IMR-90 (cell line): ENCODE results near the gene DND1. TPM values are rescaled to one million over a fixed set of nuclear protein-coding genes. Genes with fewer than 3 reads are reported as not detected.

Source experiments
- ATAC-seq: fragments of 200-7000 bp; cut with Tn5 transposase; 2 replicates; pipeline ENCODE4 v1.9.1; 2020; ENCODE audit warnings: low read depth, mild to moderate bottlenecking, moderate library complexity
- BruUV-seq: library from RNA; stranded (reverse); fragments of 400-500 nt; replicated peaks from 2 replicates; lab custom pipeline; 2021; lab: Mats Ljungman, UMichigan
- CTCF ChIA-PET: fragments of 300-600 bp; formaldehyde crosslinking; extraction: SDS; loops from one replicate; lab custom pipeline; 2021; ENCODE audit warnings: antibody characterized with exemption; lab: Yijun Ruan, JAX
- POLR2A ChIA-PET: fragments of 300-600 bp; sonication (Branson Sonifier 250); formaldehyde crosslinking; loops from one replicate; lab custom pipeline; 2022; ENCODE audit warnings: antibody characterized with exemption; ENCODE audit not compliant: unreplicated experiment; lab: Charles Lee
- DNase-seq: peaks from one replicate; pipeline ENCODE4 v3.0.0; 2013
- H2AFZ ChIP-seq: replicated peaks from 2 replicates; pipeline ENCODE3; 2013; ENCODE audit warnings: low read length, mild to moderate bottlenecking; ENCODE audit not compliant: poor library complexity
- H2AK5ac ChIP-seq: 2 replicates; pipeline ENCODE4 v1.6.1; 2013; ENCODE audit warnings: low read depth, low read length, inconsistent platforms
- H2AK9ac ChIP-seq: replicated peaks from 2 replicates; pipeline ENCODE3; 2013; ENCODE audit warnings: mild to moderate bottlenecking, low read depth, low read length, moderate library complexity; ENCODE audit not compliant: poor library complexity
- H2BK120ac ChIP-seq: 2 replicates; pipeline ENCODE4 v1.6.1; 2013; ENCODE audit warnings: low read depth, low read length, inconsistent platforms
- H2BK15ac ChIP-seq: 3 replicates; pipeline ENCODE4 v1.6.1; 2013; ENCODE audit warnings: low read depth, low read length, inconsistent platforms
- H2BK20ac ChIP-seq: 2 replicates; pipeline ENCODE4 v1.6.1; 2013; ENCODE audit warnings: low read depth, mild to moderate bottlenecking, inconsistent platforms, low read length, moderate library complexity
- H2BK5ac ChIP-seq: 2 replicates; pipeline ENCODE4 v1.6.1; 2013; ENCODE audit warnings: mild to moderate bottlenecking, low read depth, low read length, inconsistent platforms; ENCODE audit not compliant: poor library complexity, severe bottlenecking
- H3K14ac ChIP-seq: replicated peaks from 2 replicates; pipeline ENCODE4 v1.6.1; 2013; ENCODE audit warnings: low read depth, low read length, inconsistent platforms
- H3K18ac ChIP-seq: 2 replicates; pipeline ENCODE4 v1.6.1; 2013; ENCODE audit warnings: low read depth, low read length, control low read depth
- H3K23ac ChIP-seq: 2 replicates; pipeline ENCODE4 v1.6.1; 2013; ENCODE audit warnings: low read depth, low read length, inconsistent platforms
- H3K27ac ChIP-seq: 2 replicates; pipeline ENCODE4 v1.5.1; 2013; ENCODE audit warnings: mild to moderate bottlenecking, control low read depth, low read length; ENCODE audit not compliant: insufficient read depth
- H3K27me3 ChIP-seq: 2 replicates; pipeline ENCODE4 v1.6.1; 2013; ENCODE audit warnings: low read length; ENCODE audit not compliant: control insufficient read depth, insufficient read depth
- H3K36me3 ChIP-seq: 2 replicates; pipeline ENCODE4 v1.6.1; 2013; ENCODE audit warnings: low read length, mixed read lengths; ENCODE audit not compliant: control insufficient read depth, insufficient read depth
- H3K4ac ChIP-seq: 2 replicates; pipeline ENCODE4 v1.6.1; 2013; ENCODE audit warnings: low read depth, low read length, inconsistent platforms
- H3K4me1 ChIP-seq: 2 replicates; pipeline ENCODE4 v1.6.1; 2013; ENCODE audit warnings: low read length, mixed read lengths; ENCODE audit not compliant: control insufficient read depth, insufficient read depth
- H3K4me2 ChIP-seq: 2 replicates; pipeline ENCODE4 v1.6.1; 2013; ENCODE audit warnings: low read depth, mild to moderate bottlenecking, control low read depth, low read length, moderate library complexity
- H3K4me3 ChIP-seq: 2 replicates; pipeline ENCODE4 v1.5.1; 2013; ENCODE audit warnings: low read depth, mild to moderate bottlenecking, control low read depth, low read length, moderate library complexity; ENCODE audit not compliant: insufficient read depth
- H3K56ac ChIP-seq: 2 replicates; pipeline ENCODE4 v1.6.1; 2013; ENCODE audit warnings: low read length, inconsistent platforms; ENCODE audit not compliant: insufficient read depth; ENCODE audit errors: extremely low read depth
- H3K79me1 ChIP-seq, 2 experiments: 2 replicates each; pipeline ENCODE4 v1.6.1; 2013; ENCODE audit warnings: low read length in 2 of 2, inconsistent platforms in 1 of 2, low read depth in 1 of 2
- H3K9ac ChIP-seq: 2 replicates; pipeline ENCODE4 v1.6.1; 2013; ENCODE audit warnings: low read depth, low read length, control low read depth
- H3K9me1 ChIP-seq: 2 replicates; pipeline ENCODE4 v1.6.1; 2013; ENCODE audit warnings: low read length, inconsistent platforms; ENCODE audit not compliant: insufficient read depth
- H3K9me3 ChIP-seq: 2 replicates; pipeline ENCODE4 v1.6.1; 2013; ENCODE audit warnings: low read length; ENCODE audit not compliant: control insufficient read depth, insufficient read depth
- H4K20me1 ChIP-seq: 2 replicates; pipeline ENCODE4 v1.6.1; 2013; ENCODE audit warnings: low read length, inconsistent platforms; ENCODE audit not compliant: insufficient read depth
- H4K5ac ChIP-seq: 2 replicates; pipeline ENCODE4 v1.6.1; 2013; ENCODE audit warnings: mild to moderate bottlenecking, low read depth, low read length, control low read depth
- H4K8ac ChIP-seq, 2 experiments: 2 replicates each; pipeline ENCODE4 v1.6.1; 2013; ENCODE audit warnings: low read depth in 2 of 2, low read length in 2 of 2, control low read depth in 1 of 2, inconsistent platforms in 1 of 2
- H4K91ac ChIP-seq: 2 replicates; pipeline ENCODE4 v1.6.1; 2013; ENCODE audit warnings: low read depth, low read length, inconsistent platforms; ENCODE audit not compliant: insufficient read depth
- CEBPB ChIP-seq: IDR thresholded peaks from 2 replicates; pipeline ENCODE4 v1.6.1; 2012; ENCODE audit warnings: low read depth, low read length, improper control_type of control experiment
- MAFK ChIP-seq: IDR thresholded peaks from 2 replicates; pipeline ENCODE4 v1.6.1; 2012; ENCODE audit warnings: low read depth, low read length, improper control_type of control experiment
- MAZ ChIP-seq: IDR thresholded peaks from 2 replicates; pipeline ENCODE4 v1.6.1; 2012; ENCODE audit warnings: low read depth, mild to moderate bottlenecking, low read length, improper control_type of control experiment, moderate library complexity, borderline replicate concordance
- NFE2L2 ChIP-seq: fragments of 150-350 bp; IDR thresholded peaks from 2 replicates; pipeline ENCODE4 v1.6.1; 2016; ENCODE audit warnings: low read depth, mild to moderate bottlenecking, low read length
- POLR2A ChIP-seq: IDR thresholded peaks from 2 replicates; pipeline ENCODE4 v1.6.1; 2012; ENCODE audit warnings: mild to moderate bottlenecking, low read depth, low read length
- WGBS, 2 experiments: methylation state at CpG; one replicate each; pipeline versions ENCODE4 v1.1.5 to v1.1.7; 2013; ENCODE audit warnings: missing lambda C conversion rate in 2 of 2; ENCODE audit not compliant: insufficient read length in 1 of 2; ENCODE audit errors: extremely low coverage in 2 of 2; 5-methylcytosine and 5-hydroxymethylcytosine counted together
- dilution Hi-C: fragments of 300-500 bp; cut with HindIII; formaldehyde crosslinking; loops from one replicate; pipeline ENCODE4 v1.14.3; 2018; ENCODE audit warnings: low sequenced_read_pairs; ENCODE audit not compliant: unreplicated experiment
- in situ Hi-C: fragments of 300-500 bp; cut with MboI; formaldehyde crosslinking; loops from 3 replicates; pipeline ENCODE4 v1.14.3; 2019; ENCODE audit warnings: low sequenced_read_pairs, inconsistent platforms, mixed read lengths
- intact Hi-C: fragments of 100-400 bp; cut with micrococcal nuclease; formaldehyde crosslinking; loops from 2 replicates; pipeline ENCODE4 v1.10.0; 2022
- polyA plus RNA-seq, 3 experiments: library from polyadenylated mRNA; depleted of rRNA; stranded (reverse); fragments of >200 nt; gene quantifications; 2 replicates each; pipeline ENCODE4 v1.2.3, GENCODE V29; 2012; ENCODE audit warnings: low replicate concordance in 1 of 3
- total RNA-seq: library from RNA; depleted of rRNA; stranded (reverse); fragments of >200 nt; gene quantifications from 2 replicates; pipeline ENCODE4 v1.2.3, GENCODE V29; 2012
- TF ChIP-seq, protein P1 (sequence below): conservative IDR thresholded peaks from 2 replicates; pipeline ENCODE4 v1.5.1; 2012; ENCODE audit warnings: mild to moderate bottlenecking, low read depth, low read length, improper control_type of control experiment
- TF ChIP-seq, protein P2 (sequence below): fragments of 150-350 bp; IDR thresholded peaks from 2 replicates; pipeline ENCODE4 v1.6.1; 2017; ENCODE audit warnings: mild to moderate bottlenecking, antibody characterized with exemption, low read length, low read depth

The DND1 gene
- total and polyA plus RNA-seq, 2 of the 4 experiments (the other 2 are of a cell fraction) = under 0.01 to 0.67 TPM

DNA sequence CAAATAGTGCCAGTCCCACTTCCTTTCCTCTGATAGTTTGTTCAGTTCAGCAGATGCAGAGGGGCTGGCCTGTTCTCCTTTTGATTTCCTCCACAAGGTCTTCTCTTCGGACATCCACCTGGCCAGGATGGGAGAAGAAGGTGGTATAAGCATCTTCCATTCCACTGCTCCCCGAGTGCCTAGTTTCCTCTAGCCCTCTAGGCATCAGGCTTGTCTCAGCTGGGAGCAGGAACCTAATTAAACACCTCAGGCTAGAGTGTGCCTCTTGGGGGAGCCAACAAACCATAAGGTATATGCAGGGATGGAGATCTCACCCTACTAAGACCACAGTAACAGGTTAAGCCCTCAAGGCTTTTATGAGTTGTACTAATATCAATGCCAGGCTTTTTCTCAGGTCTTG, 835 bp upstream of the DND1 start:
- TF ChIP-seq, protein P1, sequence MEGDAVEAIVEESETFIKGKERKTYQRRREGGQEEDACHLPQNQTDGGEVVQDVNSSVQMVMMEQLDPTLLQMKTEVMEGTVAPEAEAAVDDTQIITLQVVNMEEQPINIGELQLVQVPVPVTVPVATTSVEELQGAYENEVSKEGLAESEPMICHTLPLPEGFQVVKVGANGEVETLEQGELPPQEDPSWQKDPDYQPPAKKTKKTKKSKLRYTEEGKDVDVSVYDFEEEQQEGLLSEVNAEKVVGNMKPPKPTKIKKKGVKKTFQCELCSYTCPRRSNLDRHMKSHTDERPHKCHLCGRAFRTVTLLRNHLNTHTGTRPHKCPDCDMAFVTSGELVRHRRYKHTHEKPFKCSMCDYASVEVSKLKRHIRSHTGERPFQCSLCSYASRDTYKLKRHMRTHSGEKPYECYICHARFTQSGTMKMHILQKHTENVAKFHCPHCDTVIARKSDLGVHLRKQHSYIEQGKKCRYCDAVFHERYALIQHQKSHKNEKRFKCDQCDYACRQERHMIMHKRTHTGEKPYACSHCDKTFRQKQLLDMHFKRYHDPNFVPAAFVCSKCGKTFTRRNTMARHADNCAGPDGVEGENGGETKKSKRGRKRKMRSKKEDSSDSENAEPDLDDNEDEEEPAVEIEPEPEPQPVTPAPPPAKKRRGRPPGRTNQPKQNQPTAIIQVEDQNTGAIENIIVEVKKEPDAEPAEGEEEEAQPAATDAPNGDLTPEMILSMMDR = no peak
- no peak for TF ChIP-seq NFE2L2
- TF ChIP-seq, protein P2, sequence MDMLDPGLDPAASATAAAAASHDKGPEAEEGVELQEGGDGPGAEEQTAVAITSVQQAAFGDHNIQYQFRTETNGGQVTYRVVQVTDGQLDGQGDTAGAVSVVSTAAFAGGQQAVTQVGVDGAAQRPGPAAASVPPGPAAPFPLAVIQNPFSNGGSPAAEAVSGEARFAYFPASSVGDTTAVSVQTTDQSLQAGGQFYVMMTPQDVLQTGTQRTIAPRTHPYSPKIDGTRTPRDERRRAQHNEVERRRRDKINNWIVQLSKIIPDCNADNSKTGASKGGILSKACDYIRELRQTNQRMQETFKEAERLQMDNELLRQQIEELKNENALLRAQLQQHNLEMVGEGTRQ = no peak
- TF ChIP-seq MAZ = no peak
- no peak for TF ChIP-seq POLR2A
- TF ChIP-seq MAFK = no peak
- no peak for TF ChIP-seq CEBPB
- Histone ChIP-seq H3K9me3 (no peaks in the 10 kb centered on the region), H3K4me3 (no peak overlapping the region), H2AFZ (no peak overlapping the region), H3K9ac (no peak overlapping the region), H2BK5ac (no peak overlapping the region), H2BK20ac (no peak overlapping the region), H3K18ac (no peak overlapping the region), H3K36me3 (peaks cover 61% of the 10 kb centered on the region), H4K8ac (no peak overlapping the region), H3K56ac (no peak overlapping the region), H3K27ac (no peak overlapping the region), H2AK9ac (no peak overlapping the region), H4K91ac (no peak overlapping the region), H3K4me2 (no peak overlapping the region), H3K4ac (no peak overlapping the region), H3K9me1 (peaks cover 4% of the 10 kb centered on the region; the same call in 1 of the 2 replicates), H4K5ac (no peak overlapping the region; the same call in 1 of the 2 replicates), H4K20me1 (peaks cover 3% of the 10 kb centered on the region; the same call in 1 of the 2 replicates), H3K4me1 (no peaks in the 10 kb centered on the region; the same call in 1 of the 2 replicates), H2BK15ac (no peak overlapping the region), H2AK5ac (no peak overlapping the region), H2BK120ac (no peak overlapping the region), H3K14ac (no peak overlapping the region), H3K23ac (no peak overlapping the region), H3K27me3 (no peaks in the 10 kb centered on the region), H3K79me1 (peaks cover 0 to 14% of the 10 kb centered on the region in 2 experiments; a peak in 1 of 4 replicates)
- in situ Hi-C loops (no loop called here), dilution Hi-C loops (no loop called here), intact Hi-C loops (no loop called here)
- POLR2A ChIA-PET = no interaction called here
- DNase-seq = no peak
- CTCF ChIA-PET = no interaction called here
- BruUV-seq = no TSS peak
- ATAC-seq = no peak
- WGBS, 2 experiments = no CpG with 5 or more reads among the region's 2 CpGs
